Measurements from ENCODE around the gene SETD1B. TPM values are rescaled to one million over a fixed set of nuclear protein-coding genes. Genes with fewer than 3 reads are reported as not detected.

SETD1B gene
- total RNA-seq, 1 experiment from 2014 or later = 23.8 TPM

DNA sequence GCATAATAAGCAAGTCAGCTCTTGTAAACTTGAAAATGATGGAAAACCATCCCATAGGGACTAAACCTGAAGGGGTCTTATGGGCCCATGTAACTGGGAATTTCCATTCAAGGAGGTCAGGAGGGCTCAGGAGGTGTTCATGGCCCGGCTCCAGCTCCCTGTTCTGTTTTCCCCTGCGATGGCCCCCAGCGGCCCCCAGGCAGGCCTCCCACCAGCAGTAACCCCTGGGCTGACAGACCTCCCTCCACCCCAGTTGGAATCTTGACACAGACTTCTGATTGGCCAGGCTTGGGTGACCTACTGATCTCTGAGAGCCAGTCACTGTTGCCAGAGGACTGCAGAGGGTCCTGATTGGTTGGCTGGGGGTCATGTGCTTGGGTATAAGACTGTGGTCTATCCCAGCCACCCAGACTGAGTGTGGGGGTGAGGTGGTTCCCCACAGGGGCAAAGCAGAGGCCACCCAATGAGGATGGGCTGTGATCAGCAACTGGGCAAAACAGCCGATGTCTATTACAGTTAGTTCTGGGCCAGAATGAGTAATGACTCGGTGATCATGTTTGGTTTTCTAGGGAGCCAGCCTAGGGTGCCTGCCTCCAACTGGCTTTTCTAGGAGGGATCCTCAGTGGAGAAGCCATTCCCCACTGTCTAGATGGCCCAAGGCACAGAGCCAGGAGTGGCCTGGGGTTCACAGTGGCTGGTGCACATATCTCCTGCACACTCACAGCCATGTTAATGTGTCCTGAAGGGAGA lies 37.3 kb upstream of the SETD1B start:
- no peaks in the 10 kb centered on the region for H3K9me3 ChIP-seq (ENCODE audit: low read depth, low read length, poor library complexity, severe bottlenecking)
- H3K4me1 ChIP-seq (ENCODE audit: insufficient read depth, low read length, poor library complexity, severe bottlenecking) = no peaks in the 10 kb centered on the region
- no peak overlapping the region for H3K27ac ChIP-seq (ENCODE audit: low read depth, low read length, poor library complexity, severe bottlenecking)
- TF ChIP-seq, protein P1, sequence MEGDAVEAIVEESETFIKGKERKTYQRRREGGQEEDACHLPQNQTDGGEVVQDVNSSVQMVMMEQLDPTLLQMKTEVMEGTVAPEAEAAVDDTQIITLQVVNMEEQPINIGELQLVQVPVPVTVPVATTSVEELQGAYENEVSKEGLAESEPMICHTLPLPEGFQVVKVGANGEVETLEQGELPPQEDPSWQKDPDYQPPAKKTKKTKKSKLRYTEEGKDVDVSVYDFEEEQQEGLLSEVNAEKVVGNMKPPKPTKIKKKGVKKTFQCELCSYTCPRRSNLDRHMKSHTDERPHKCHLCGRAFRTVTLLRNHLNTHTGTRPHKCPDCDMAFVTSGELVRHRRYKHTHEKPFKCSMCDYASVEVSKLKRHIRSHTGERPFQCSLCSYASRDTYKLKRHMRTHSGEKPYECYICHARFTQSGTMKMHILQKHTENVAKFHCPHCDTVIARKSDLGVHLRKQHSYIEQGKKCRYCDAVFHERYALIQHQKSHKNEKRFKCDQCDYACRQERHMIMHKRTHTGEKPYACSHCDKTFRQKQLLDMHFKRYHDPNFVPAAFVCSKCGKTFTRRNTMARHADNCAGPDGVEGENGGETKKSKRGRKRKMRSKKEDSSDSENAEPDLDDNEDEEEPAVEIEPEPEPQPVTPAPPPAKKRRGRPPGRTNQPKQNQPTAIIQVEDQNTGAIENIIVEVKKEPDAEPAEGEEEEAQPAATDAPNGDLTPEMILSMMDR (conservative IDR thresholded peaks at IDR 0.05; ENCODE audit: low read depth, low read length) = no peak
- no peak for TF ChIP-seq EZH2 (IDR thresholded peaks at IDR 0.05; ENCODE audit: borderline replicate concordance, low read depth, low read length, poor library complexity, severe bottlenecking)
- H3K4me3 ChIP-seq (ENCODE audit: low read depth, low read length, poor library complexity, severe bottlenecking) = no peak overlapping the region
- no peaks in the 10 kb centered on the region for H3K36me3 ChIP-seq (ENCODE audit: insufficient read depth, low read length, poor library complexity, severe bottlenecking)
- no peak for DNase-seq (ENCODE audit: low spot score)
- intact Hi-C loops (cut with micrococcal nuclease; ENCODE audit: unreplicated experiment) = no loop called here
- ChIA-PET POLR2A (ENCODE audit: low non-redundant PET) (no interaction called here), CTCF (no interaction called here)
- no TSS peak for BruUV-seq (replicated peaks)
- H3K27me3 ChIP-seq (replicated peaks; ENCODE audit: insufficient read depth, low read depth, low read length, poor library complexity) = no peaks in the 10 kb centered on the region

DNA sequence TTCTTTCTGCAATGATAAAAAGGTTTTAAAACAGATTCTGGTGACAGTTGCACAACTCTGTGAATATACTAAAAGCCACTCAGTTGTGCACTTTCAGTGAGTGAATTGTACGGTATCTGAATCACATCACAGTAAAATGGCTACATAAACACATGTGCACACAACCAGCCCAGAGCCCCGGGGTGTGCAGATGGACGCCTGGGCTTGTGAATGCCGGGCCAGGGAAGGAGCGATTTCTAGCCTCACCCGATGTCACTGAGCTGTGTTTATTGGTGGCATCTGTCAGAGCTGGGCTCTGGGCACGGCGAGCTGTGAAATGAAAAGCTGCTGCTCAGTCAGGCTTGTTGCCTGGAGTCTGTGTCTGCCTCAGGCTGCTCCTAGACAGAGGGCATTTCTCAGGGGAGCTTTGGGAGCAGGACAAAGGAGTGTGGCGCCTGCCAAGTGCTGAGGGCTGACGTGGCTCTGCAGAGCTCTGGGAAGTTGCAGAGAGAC lies 36.2 kb upstream of the SETD1B start:
- intact Hi-C loops (cut with micrococcal nuclease; ENCODE audit: unreplicated experiment) = no loop called here
- H3K27ac ChIP-seq (ENCODE audit: low read depth, low read length, poor library complexity, severe bottlenecking) = no peak overlapping the region
- ChIA-PET POLR2A (ENCODE audit: low non-redundant PET) (no interaction called here), CTCF (interaction anchor here (1.0 kb wide), 1 partner anchor 27 kb away, joined by 4 read pairs; no protein-coding TSS in a partner anchor)
- no peaks in the 10 kb centered on the region for H3K4me1 ChIP-seq (ENCODE audit: insufficient read depth, low read length, poor library complexity, severe bottlenecking)
- TF ChIP-seq EZH2 (IDR thresholded peaks at IDR 0.05; ENCODE audit: borderline replicate concordance, low read depth, low read length, poor library complexity, severe bottlenecking) = no peak
- TF ChIP-seq, protein P1 (conservative IDR thresholded peaks at IDR 0.05; ENCODE audit: low read depth, low read length) = no peak
- H3K27me3 ChIP-seq (replicated peaks; ENCODE audit: insufficient read depth, low read depth, low read length, poor library complexity) = no peaks in the 10 kb centered on the region
- DNase-seq (ENCODE audit: low spot score) = no peak
- no TSS peak for BruUV-seq (replicated peaks)
- H3K4me3 ChIP-seq (ENCODE audit: low read depth, low read length, poor library complexity, severe bottlenecking) = no peak overlapping the region
- H3K36me3 ChIP-seq (ENCODE audit: insufficient read depth, low read length, poor library complexity, severe bottlenecking) = no peaks in the 10 kb centered on the region
- H3K9me3 ChIP-seq (ENCODE audit: low read depth, low read length, poor library complexity, severe bottlenecking) = no peaks in the 10 kb centered on the region

DNA sequence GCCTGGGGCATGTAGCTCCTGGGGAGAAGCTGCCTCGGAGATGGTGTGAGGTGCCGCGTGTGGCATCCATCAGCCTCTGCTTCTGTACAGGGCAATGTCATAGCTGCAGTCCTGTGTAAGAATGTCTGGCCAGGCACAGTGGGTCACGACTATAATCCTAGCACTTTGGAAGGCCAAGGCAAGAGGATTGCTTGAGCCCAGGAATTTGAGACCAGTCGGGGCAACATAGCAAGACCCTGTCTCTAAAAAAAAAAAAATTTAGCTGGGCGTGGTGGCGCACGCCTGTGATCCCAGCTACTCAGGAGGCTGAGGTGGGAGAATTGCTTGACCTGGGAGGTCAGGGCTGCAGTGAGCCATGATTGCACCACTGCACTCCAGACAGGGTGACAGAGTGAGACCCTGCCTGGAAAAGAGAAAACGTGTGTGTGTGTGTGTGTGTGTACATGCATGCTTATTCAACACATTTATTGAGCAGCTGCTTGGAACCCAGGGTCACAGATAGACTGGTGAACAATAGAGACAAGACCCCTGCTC lies 34.4 kb upstream of the SETD1B start:
- H3K9me3 ChIP-seq (ENCODE audit: low read depth, low read length, poor library complexity, severe bottlenecking) = no peaks in the 10 kb centered on the region
- ChIA-PET CTCF (no interaction called here), POLR2A (ENCODE audit: low non-redundant PET) (no interaction called here)
- no peaks in the 10 kb centered on the region for H3K36me3 ChIP-seq (ENCODE audit: insufficient read depth, low read length, poor library complexity, severe bottlenecking)
- H3K27me3 ChIP-seq (replicated peaks; ENCODE audit: insufficient read depth, low read depth, low read length, poor library complexity) = no peaks in the 10 kb centered on the region
- intact Hi-C loops (cut with micrococcal nuclease; ENCODE audit: unreplicated experiment) = no loop called here
- TF ChIP-seq, protein P1 (conservative IDR thresholded peaks at IDR 0.05; ENCODE audit: low read depth, low read length) = no peak
- TF ChIP-seq EZH2 (IDR thresholded peaks at IDR 0.05; ENCODE audit: borderline replicate concordance, low read depth, low read length, poor library complexity, severe bottlenecking) = no peak
- H3K4me3 ChIP-seq (ENCODE audit: low read depth, low read length, poor library complexity, severe bottlenecking) = no peak overlapping the region
- BruUV-seq (replicated peaks) = no TSS peak
- H3K4me1 ChIP-seq (ENCODE audit: insufficient read depth, low read length, poor library complexity, severe bottlenecking) = no peaks in the 10 kb centered on the region
- no peak for DNase-seq (ENCODE audit: low spot score)
- H3K27ac ChIP-seq (ENCODE audit: low read depth, low read length, poor library complexity, severe bottlenecking) = no peak overlapping the region

All from A673 (cell line).